ENCODE data around the gene PITX1.

PITX1 gene

GRCh38 chr5:135073761-135074345, 39.8 kb upstream of the PITX1 start:
- H3K4me3 ChIP-seq (ENCODE audit: insufficient read depth in 1 of 2, low read depth in 1 of 2, low read length in 2 of 2) = no peak overlapping the region
- H3K36me3 ChIP-seq (ENCODE audit: control insufficient read depth in 1 of 2, insufficient read depth in 2 of 2, low read depth in 1 of 2, low read length in 2 of 2) = no peaks in the 10 kb centered on the region
- WGBS = 68% methylated on average over 8 of the region's 8 CpGs
- no peak overlapping the region for H2BK12ac ChIP-seq (ENCODE audit: low read length in 2 of 2)
- H2BK15ac ChIP-seq (ENCODE audit: low read depth, poor library complexity, severe bottlenecking) = no peak overlapping the region
- H3K18ac ChIP-seq (ENCODE audit: low read depth in 1 of 2, low read length in 2 of 2) = no peak overlapping the region
- H3K27ac ChIP-seq (ENCODE audit: low read length, poor library complexity, severe bottlenecking) = no peak overlapping the region
- H3K14ac ChIP-seq (ENCODE audit: low read length in 2 of 2) = no peak overlapping the region
- H3K4me2 ChIP-seq (ENCODE audit: low read length, poor library complexity, severe bottlenecking) = no peak overlapping the region
- H3K9me3 ChIP-seq (ENCODE audit: control insufficient read depth, low read length) = no peaks in the 10 kb centered on the region
- H3K4ac ChIP-seq (ENCODE audit: low read depth in 1 of 2, low read length in 2 of 2) = no peak overlapping the region
- H2BK5ac ChIP-seq (ENCODE audit: low read depth, low read length, poor library complexity, severe bottlenecking) = no peak overlapping the region
- H2AK5ac ChIP-seq (ENCODE audit: low read length, severe bottlenecking) = no peak overlapping the region
- H3K79me1 ChIP-seq (replicated peaks; ENCODE audit: low read length, poor library complexity, severe bottlenecking) = no peaks in the 10 kb centered on the region
- H4K8ac ChIP-seq (ENCODE audit: low read length) = no peak overlapping the region
- H3K23ac ChIP-seq (ENCODE audit: low read length in 2 of 2) = no peak overlapping the region
- peak; percentile 12 for DNase-seq
- no peak overlapping the region for H3K9ac ChIP-seq (ENCODE audit: low read length)
- no peak overlapping the region for H2AFZ ChIP-seq (ENCODE audit: low read depth, low read length)
- H2BK120ac ChIP-seq (ENCODE audit: low read depth, low read length) = no peak overlapping the region
- H3K4me1 ChIP-seq (ENCODE audit: control insufficient read depth, insufficient read depth, low read depth, low read length) = no peaks in the 10 kb centered on the region
- H3K27me3 ChIP-seq (ENCODE audit: control insufficient read depth in 1 of 2, insufficient read depth in 1 of 2, low read length in 2 of 2) = peaks cover 59 to 62% of the 10 kb centered on the region in 2 experiments
- H4K91ac ChIP-seq (ENCODE audit: low read length) = no peak overlapping the region

DNA sequence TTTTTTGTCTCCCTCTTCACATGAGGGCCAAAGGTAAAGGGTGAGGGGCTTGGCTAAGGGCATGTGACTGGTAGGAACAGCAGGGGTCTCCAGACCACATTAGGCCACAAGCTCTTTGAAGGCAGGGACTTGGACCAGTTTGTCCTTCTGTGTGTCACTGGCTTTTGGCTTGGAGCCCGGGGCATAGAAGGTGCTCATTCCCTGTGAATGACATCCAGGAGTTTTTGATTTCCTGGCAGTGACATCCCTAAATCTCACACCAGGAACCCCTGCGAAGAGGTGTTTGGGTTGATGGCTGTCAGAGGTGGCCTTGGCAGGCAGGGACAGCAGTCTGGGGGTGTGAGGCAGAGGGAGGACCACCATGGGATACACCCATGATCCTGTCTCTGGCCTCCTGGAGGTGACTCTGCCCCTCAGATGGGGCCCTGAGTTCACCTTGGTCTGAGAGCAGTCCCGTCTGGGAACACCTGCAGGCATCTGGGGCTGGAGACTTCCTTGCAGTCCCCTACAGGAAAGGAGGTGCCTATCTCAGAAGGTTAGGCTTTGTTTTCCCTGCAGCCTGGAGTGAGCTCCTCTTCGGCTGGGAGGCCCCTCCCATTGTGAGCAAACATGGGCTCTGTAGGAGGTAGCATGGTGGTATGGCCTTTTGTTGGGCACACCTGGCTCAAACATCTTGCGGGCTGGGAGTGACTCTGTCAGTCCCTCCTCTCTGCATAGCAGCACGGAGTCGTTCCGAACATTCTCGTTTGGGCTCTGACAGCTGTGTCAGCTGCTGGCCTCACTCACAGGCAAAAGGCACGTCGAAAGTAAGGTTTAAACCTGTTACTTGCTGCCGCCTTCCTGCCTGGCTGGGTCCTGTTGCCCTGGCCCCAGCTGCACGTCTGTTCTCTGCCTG, 38.6 kb upstream of the PITX1 start:
- H3K4me3 ChIP-seq (ENCODE audit: insufficient read depth in 1 of 2, low read depth in 1 of 2, low read length in 2 of 2) = no peak overlapping the region
- no peak overlapping the region for H3K18ac ChIP-seq (ENCODE audit: low read depth in 1 of 2, low read length in 2 of 2)
- no peak overlapping the region for H3K9ac ChIP-seq (ENCODE audit: low read length)
- WGBS = 62% methylated on average over 12 of the region's 13 CpGs
- H3K79me1 ChIP-seq (replicated peaks; ENCODE audit: low read length, poor library complexity, severe bottlenecking) = no peaks in the 10 kb centered on the region
- H3K4me1 ChIP-seq (ENCODE audit: control insufficient read depth, insufficient read depth, low read depth, low read length) = no peaks in the 10 kb centered on the region
- H3K14ac ChIP-seq (ENCODE audit: low read length in 2 of 2) = no peak overlapping the region
- H2AK5ac ChIP-seq (ENCODE audit: low read length, severe bottlenecking) = no peak overlapping the region
- H3K27ac ChIP-seq (ENCODE audit: low read length, poor library complexity, severe bottlenecking) = no peak overlapping the region
- H2BK12ac ChIP-seq (ENCODE audit: low read length in 2 of 2) = no peak overlapping the region
- no peak overlapping the region for H3K23ac ChIP-seq (ENCODE audit: low read length in 2 of 2)
- no peaks in the 10 kb centered on the region for H3K9me3 ChIP-seq (ENCODE audit: control insufficient read depth, low read length)
- H4K8ac ChIP-seq (ENCODE audit: low read length) = no peak overlapping the region
- DNase-seq = no peak
- no peak overlapping the region for H2BK120ac ChIP-seq (ENCODE audit: low read depth, low read length)
- no peak overlapping the region for H2BK5ac ChIP-seq (ENCODE audit: low read depth, low read length, poor library complexity, severe bottlenecking)
- H3K4ac ChIP-seq (ENCODE audit: low read depth in 1 of 2, low read length in 2 of 2) = no peak overlapping the region
- peaks cover 65 to 66% of the 10 kb centered on the region in 2 experiments for H3K27me3 ChIP-seq (ENCODE audit: control insufficient read depth in 1 of 2, insufficient read depth in 1 of 2, low read length in 2 of 2)
- H4K91ac ChIP-seq (ENCODE audit: low read length) = no peak overlapping the region
- H2AFZ ChIP-seq (ENCODE audit: low read depth, low read length) = no peak overlapping the region
- no peak overlapping the region for H3K4me2 ChIP-seq (ENCODE audit: low read length, poor library complexity, severe bottlenecking)
- H2BK15ac ChIP-seq (ENCODE audit: low read depth, poor library complexity, severe bottlenecking) = no peak overlapping the region
- no peaks in the 10 kb centered on the region for H3K36me3 ChIP-seq (ENCODE audit: control insufficient read depth in 1 of 2, insufficient read depth in 2 of 2, low read depth in 1 of 2, low read length in 2 of 2)

GRCh38 chr5:135071311-135071710, 37.3 kb upstream of the PITX1 start:
- Histone ChIP-seq H3K23ac (ENCODE audit: low read length in 2 of 2) (no peak overlapping the region), H3K18ac (ENCODE audit: low read depth in 1 of 2, low read length in 2 of 2) (no peak overlapping the region), H3K79me1 (replicated peaks; ENCODE audit: low read length, poor library complexity, severe bottlenecking) (no peaks in the 10 kb centered on the region), H2BK5ac (ENCODE audit: low read depth, low read length, poor library complexity, severe bottlenecking) (no peak overlapping the region), H2BK120ac (ENCODE audit: low read depth, low read length) (no peak overlapping the region), H2BK15ac (ENCODE audit: low read depth, poor library complexity, severe bottlenecking) (no peak overlapping the region), H3K4me1 (ENCODE audit: control insufficient read depth, insufficient read depth, low read depth, low read length) (no peaks in the 10 kb centered on the region), H3K4me2 (ENCODE audit: low read length, poor library complexity, severe bottlenecking) (no peak overlapping the region), H2AK5ac (ENCODE audit: low read length, severe bottlenecking) (no peak overlapping the region), H4K91ac (ENCODE audit: low read length) (no peak overlapping the region), H3K4ac (ENCODE audit: low read depth in 1 of 2, low read length in 2 of 2) (no peak overlapping the region), H3K27me3 (ENCODE audit: control insufficient read depth in 1 of 2, insufficient read depth in 1 of 2, low read length in 2 of 2) (peaks cover 68% of the 10 kb centered on the region in 2 experiments), H3K27ac (ENCODE audit: low read length, poor library complexity, severe bottlenecking) (no peak overlapping the region), H3K9me3 (ENCODE audit: control insufficient read depth, low read length) (no peaks in the 10 kb centered on the region), H3K36me3 (ENCODE audit: control insufficient read depth in 1 of 2, insufficient read depth in 2 of 2, low read depth in 1 of 2, low read length in 2 of 2) (no peaks in the 10 kb centered on the region), H4K8ac (ENCODE audit: low read length) (no peak overlapping the region), H2BK12ac (ENCODE audit: low read length in 2 of 2) (no peak overlapping the region), H2AFZ (ENCODE audit: low read depth, low read length) (no peak overlapping the region), H3K14ac (ENCODE audit: low read length in 2 of 2) (no peak overlapping the region), H3K9ac (ENCODE audit: low read length) (no peak overlapping the region), H3K4me3 (ENCODE audit: insufficient read depth in 1 of 2, low read depth in 1 of 2, low read length in 2 of 2) (no peak overlapping the region)
- WGBS = 95% methylated on average over 6 of the region's 6 CpGs
- no peak for DNase-seq

GRCh38 chr5:135069895-135070657, 36.0 kb upstream of the PITX1 start:
- 76% methylated on average over 15 of the region's 19 CpGs for WGBS
- no peak overlapping the region for H3K14ac ChIP-seq (ENCODE audit: low read length in 2 of 2)
- H2BK5ac ChIP-seq (ENCODE audit: low read depth, low read length, poor library complexity, severe bottlenecking) = no peak overlapping the region
- peaks cover 68 to 69% of the 10 kb centered on the region in 2 experiments for H3K27me3 ChIP-seq (ENCODE audit: control insufficient read depth in 1 of 2, insufficient read depth in 1 of 2, low read length in 2 of 2)
- no peak overlapping the region for H2BK15ac ChIP-seq (ENCODE audit: low read depth, poor library complexity, severe bottlenecking)
- no peak overlapping the region for H3K4ac ChIP-seq (ENCODE audit: low read depth in 1 of 2, low read length in 2 of 2)
- H3K4me3 ChIP-seq (ENCODE audit: insufficient read depth in 1 of 2, low read depth in 1 of 2, low read length in 2 of 2) = no peak overlapping the region
- no peaks in the 10 kb centered on the region for H3K79me1 ChIP-seq (replicated peaks; ENCODE audit: low read length, poor library complexity, severe bottlenecking)
- no peaks in the 10 kb centered on the region for H3K36me3 ChIP-seq (ENCODE audit: control insufficient read depth in 1 of 2, insufficient read depth in 2 of 2, low read depth in 1 of 2, low read length in 2 of 2)
- no peak overlapping the region for H4K8ac ChIP-seq (ENCODE audit: low read length)
- H3K18ac ChIP-seq (ENCODE audit: low read depth in 1 of 2, low read length in 2 of 2) = no peak overlapping the region
- no peaks in the 10 kb centered on the region for H3K9me3 ChIP-seq (ENCODE audit: control insufficient read depth, low read length)
- no peaks in the 10 kb centered on the region for H3K4me1 ChIP-seq (ENCODE audit: control insufficient read depth, insufficient read depth, low read depth, low read length)
- H2AFZ ChIP-seq (ENCODE audit: low read depth, low read length) = no peak overlapping the region
- H3K9ac ChIP-seq (ENCODE audit: low read length) = no peak overlapping the region
- DNase-seq = no peak
- H3K23ac ChIP-seq (ENCODE audit: low read length in 2 of 2) = no peak overlapping the region
- H2AK5ac ChIP-seq (ENCODE audit: low read length, severe bottlenecking) = no peak overlapping the region
- peak overlapping the region; percentile 58 for H4K91ac ChIP-seq (ENCODE audit: low read length)
- H2BK120ac ChIP-seq (ENCODE audit: low read depth, low read length) = no peak overlapping the region
- H3K27ac ChIP-seq (ENCODE audit: low read length, poor library complexity, severe bottlenecking) = no peak overlapping the region
- no peak overlapping the region for H2BK12ac ChIP-seq (ENCODE audit: low read length in 2 of 2)
- H3K4me2 ChIP-seq (ENCODE audit: low read length, poor library complexity, severe bottlenecking) = no peak overlapping the region
